DOHH2 (cell line): ENCODE measurements around the gene ADAM30.

Experiments used
- H3F3A ChIP-seq: fragments of 200-600 bp; sonication (generic), shearing (Covaris generic); 2 replicates; pipeline ENCODE4 v1.6.0; 2016; ENCODE audit warnings: antibody characterized with exemption, mild to moderate bottlenecking; ENCODE audit not compliant: control insufficient read depth, insufficient read depth
- H3K27ac ChIP-seq: fragments of 200-600 bp; sonication (generic); 2 replicates; pipeline ENCODE4 v1.5.1; 2014; ENCODE audit warnings: low read depth, mild to moderate bottlenecking, low read length, moderate library complexity
- H3K27me3 ChIP-seq: fragments of 200-600 bp; sonication (generic); 2 replicates; pipeline ENCODE4 v1.6.1; 2014; ENCODE audit warnings: mild to moderate bottlenecking, low read length, mixed read lengths; ENCODE audit not compliant: control insufficient read depth
- H3K36me3 ChIP-seq: fragments of 200-600 bp; sonication (generic); 2 replicates; pipeline ENCODE4 v1.6.1; 2014; ENCODE audit warnings: mild to moderate bottlenecking, low read length, moderate library complexity, mixed read lengths; ENCODE audit not compliant: control insufficient read depth
- H3K4me1 ChIP-seq: fragments of 200-600 bp; sonication (generic); 2 replicates; pipeline ENCODE4 v1.6.1; 2014; ENCODE audit warnings: mild to moderate bottlenecking, low read length, mixed read lengths; ENCODE audit not compliant: control insufficient read depth
- H3K4me2 ChIP-seq: fragments of 200-600 bp; sonication (generic); 2 replicates; pipeline ENCODE4 v1.6.0; 2014; ENCODE audit warnings: mild to moderate bottlenecking, low read length, moderate library complexity
- H3K4me3 ChIP-seq: fragments of 200-600 bp; sonication (generic); 2 replicates; pipeline ENCODE4 v1.5.1; 2014; ENCODE audit warnings: mild to moderate bottlenecking, low read length, mixed read lengths
- H3K79me2 ChIP-seq: fragments of 200-600 bp; sonication (generic); 2 replicates; pipeline ENCODE4 v1.6.1; 2014; ENCODE audit warnings: mild to moderate bottlenecking, low read length, mixed read lengths; ENCODE audit not compliant: control insufficient read depth
- H3K9me2 ChIP-seq: fragments of 200-600 bp; sonication (generic); replicated peaks from 2 replicates; pipeline ENCODE4 v1.6.1; 2014; ENCODE audit warnings: mild to moderate bottlenecking, low read length, mixed read lengths; ENCODE audit not compliant: control insufficient read depth
- H3K9me3 ChIP-seq: fragments of 200-600 bp; sonication (generic); 2 replicates; pipeline ENCODE4 v1.6.1; 2014; ENCODE audit warnings: antibody characterized with exemption, low read length, mixed read lengths; ENCODE audit not compliant: control insufficient read depth, insufficient read depth
- H4K20me1 ChIP-seq: fragments of 200-600 bp; sonication (generic); 2 replicates; pipeline ENCODE4 v1.6.0; 2014; ENCODE audit warnings: low read depth, mild to moderate bottlenecking, antibody characterized with exemption, low read length, moderate library complexity; ENCODE audit not compliant: control insufficient read depth, insufficient read depth
- EZH2phosphoT487 ChIP-seq: fragments of 200-600 bp; sonication (generic); IDR thresholded peaks from 2 replicates; pipeline ENCODE4 v1.6.1; 2017; ENCODE audit warnings: borderline replicate concordance, mild to moderate bottlenecking, antibody characterized with exemption, low read length, moderate library complexity, mixed read lengths
- TF ChIP-seq, protein P1 (sequence below): fragments of 200-600 bp; sonication (generic); IDR thresholded peaks from one replicate; pipeline ENCODE4 v1.5.1; 2014; ENCODE audit warnings: antibody characterized with exemption, mild to moderate bottlenecking, low read depth, low read length; ENCODE audit not compliant: poor library complexity, severe bottlenecking

ADAM30 gene

DNA sequence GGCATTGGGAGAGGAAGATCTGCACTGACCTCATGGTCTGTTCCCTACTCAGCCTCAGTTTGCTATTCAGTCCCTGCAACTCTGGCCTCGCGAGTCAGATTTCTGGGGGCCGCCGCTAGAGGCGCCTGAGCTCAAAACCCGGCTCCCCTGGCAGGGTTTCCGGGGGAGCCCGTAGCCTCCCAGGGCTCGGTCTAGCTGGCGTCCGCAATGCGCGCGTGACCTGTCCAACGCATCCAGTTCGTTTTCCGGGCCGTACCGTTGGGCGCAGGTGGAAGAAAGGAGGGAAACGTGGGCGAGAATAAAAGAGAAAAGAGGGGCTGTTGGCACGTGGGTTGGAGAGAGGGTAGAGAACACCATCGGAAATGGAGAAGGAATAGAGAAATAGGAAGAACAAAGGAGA, at the start of gene ADAM30:
Gene ADAM30, minus strand, starts transcription at position 213 of the 400 bp plus-strand sequence. Its CDS starts 179 bp downstream, at position 34.
- H3K4me1 ChIP-seq = no peaks in the 10 kb centered on the region
- H3K36me3 ChIP-seq = no peaks in the 10 kb centered on the region
- no peaks in the 10 kb centered on the region for H3K9me3 ChIP-seq
- no peaks in the 10 kb centered on the region for H3K27me3 ChIP-seq
- no peaks in the 10 kb centered on the region for H3K9me2 ChIP-seq
- H3K27ac ChIP-seq = no peak within 1 kb of the TSS
- no peaks in the 10 kb centered on the region for H3F3A ChIP-seq
- H3K4me2 ChIP-seq = no peak within 1 kb of the TSS
- no peaks in the 10 kb centered on the region for H4K20me1 ChIP-seq
- TF ChIP-seq, protein P1, sequence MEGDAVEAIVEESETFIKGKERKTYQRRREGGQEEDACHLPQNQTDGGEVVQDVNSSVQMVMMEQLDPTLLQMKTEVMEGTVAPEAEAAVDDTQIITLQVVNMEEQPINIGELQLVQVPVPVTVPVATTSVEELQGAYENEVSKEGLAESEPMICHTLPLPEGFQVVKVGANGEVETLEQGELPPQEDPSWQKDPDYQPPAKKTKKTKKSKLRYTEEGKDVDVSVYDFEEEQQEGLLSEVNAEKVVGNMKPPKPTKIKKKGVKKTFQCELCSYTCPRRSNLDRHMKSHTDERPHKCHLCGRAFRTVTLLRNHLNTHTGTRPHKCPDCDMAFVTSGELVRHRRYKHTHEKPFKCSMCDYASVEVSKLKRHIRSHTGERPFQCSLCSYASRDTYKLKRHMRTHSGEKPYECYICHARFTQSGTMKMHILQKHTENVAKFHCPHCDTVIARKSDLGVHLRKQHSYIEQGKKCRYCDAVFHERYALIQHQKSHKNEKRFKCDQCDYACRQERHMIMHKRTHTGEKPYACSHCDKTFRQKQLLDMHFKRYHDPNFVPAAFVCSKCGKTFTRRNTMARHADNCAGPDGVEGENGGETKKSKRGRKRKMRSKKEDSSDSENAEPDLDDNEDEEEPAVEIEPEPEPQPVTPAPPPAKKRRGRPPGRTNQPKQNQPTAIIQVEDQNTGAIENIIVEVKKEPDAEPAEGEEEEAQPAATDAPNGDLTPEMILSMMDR = no peak
- TF ChIP-seq EZH2phosphoT487 = no peak
- no peaks in the 10 kb centered on the region for H3K79me2 ChIP-seq
- H3K4me3 ChIP-seq = no peak within 1 kb of the TSS

DNA sequence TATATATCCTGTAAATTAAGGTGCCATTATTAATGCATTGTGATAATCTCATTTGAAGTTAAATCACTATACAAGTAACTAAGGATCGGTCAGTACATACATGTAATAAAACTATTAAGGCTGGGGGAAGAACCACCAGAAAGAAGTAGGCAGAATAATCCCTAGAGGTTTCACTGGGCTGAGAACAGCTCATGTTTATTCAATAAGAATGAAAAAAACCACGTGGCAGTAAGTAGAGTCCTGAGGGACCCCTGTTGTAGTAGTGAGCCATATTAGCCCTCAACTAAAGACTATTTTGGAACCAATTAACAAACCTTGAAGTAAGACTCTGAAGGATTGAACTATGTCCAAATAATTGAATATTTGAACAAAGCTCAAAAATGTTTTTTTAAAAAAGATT, 46.9 kb upstream of the ADAM30 start:
- H3K79me2 ChIP-seq = no peaks in the 10 kb centered on the region
- no peaks in the 10 kb centered on the region for H3F3A ChIP-seq
- no peaks in the 10 kb centered on the region for H4K20me1 ChIP-seq
- no peak overlapping the region for H3K27ac ChIP-seq
- no peaks in the 10 kb centered on the region for H3K4me1 ChIP-seq
- no peak overlapping the region for H3K4me3 ChIP-seq
- peaks cover 3% of the 10 kb centered on the region; the same call in 1 of the 2 replicates for H3K27me3 ChIP-seq
- no peak overlapping the region for H3K4me2 ChIP-seq
- TF ChIP-seq, protein P1 = no peak
- no peak for TF ChIP-seq EZH2phosphoT487
- no peaks in the 10 kb centered on the region for H3K9me2 ChIP-seq
- H3K36me3 ChIP-seq = no peaks in the 10 kb centered on the region
- H3K9me3 ChIP-seq = no peaks in the 10 kb centered on the region

DNA sequence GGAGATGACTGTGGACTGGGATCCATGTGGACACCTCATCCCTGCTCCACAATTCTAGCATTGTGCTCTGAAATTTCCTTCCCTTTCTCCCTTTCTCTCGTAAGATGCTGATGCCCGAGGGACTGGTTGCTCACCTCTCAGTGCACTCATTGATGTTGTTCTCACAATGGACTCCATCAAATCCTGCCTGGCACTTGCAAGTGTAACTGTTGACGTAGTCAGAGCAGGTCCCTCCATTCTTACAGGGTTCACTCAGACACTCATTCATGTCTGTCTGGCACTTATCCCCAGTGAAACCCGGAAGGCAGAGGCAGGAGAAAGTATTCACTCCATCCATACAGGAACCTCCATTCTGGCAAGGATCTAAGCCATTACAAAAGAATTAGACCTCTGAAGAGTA, 45.1 kb upstream of the ADAM30 start:
- Histone ChIP-seq H3K79me2 (no peaks in the 10 kb centered on the region), H3K27me3 (peaks cover 3% of the 10 kb centered on the region; the same call in 1 of the 2 replicates), H3K4me2 (no peak overlapping the region), H4K20me1 (no peaks in the 10 kb centered on the region), H3K4me1 (no peaks in the 10 kb centered on the region), H3K27ac (no peak overlapping the region), H3K9me2 (no peaks in the 10 kb centered on the region), H3K9me3 (no peaks in the 10 kb centered on the region), H3F3A (no peaks in the 10 kb centered on the region), H3K36me3 (no peaks in the 10 kb centered on the region), H3K4me3 (no peak overlapping the region)
- TF ChIP-seq, protein P1 = no peak
- no peak for TF ChIP-seq EZH2phosphoT487
